ENCODE measurements around the gene SARDH.

The SARDH gene

DNA sequence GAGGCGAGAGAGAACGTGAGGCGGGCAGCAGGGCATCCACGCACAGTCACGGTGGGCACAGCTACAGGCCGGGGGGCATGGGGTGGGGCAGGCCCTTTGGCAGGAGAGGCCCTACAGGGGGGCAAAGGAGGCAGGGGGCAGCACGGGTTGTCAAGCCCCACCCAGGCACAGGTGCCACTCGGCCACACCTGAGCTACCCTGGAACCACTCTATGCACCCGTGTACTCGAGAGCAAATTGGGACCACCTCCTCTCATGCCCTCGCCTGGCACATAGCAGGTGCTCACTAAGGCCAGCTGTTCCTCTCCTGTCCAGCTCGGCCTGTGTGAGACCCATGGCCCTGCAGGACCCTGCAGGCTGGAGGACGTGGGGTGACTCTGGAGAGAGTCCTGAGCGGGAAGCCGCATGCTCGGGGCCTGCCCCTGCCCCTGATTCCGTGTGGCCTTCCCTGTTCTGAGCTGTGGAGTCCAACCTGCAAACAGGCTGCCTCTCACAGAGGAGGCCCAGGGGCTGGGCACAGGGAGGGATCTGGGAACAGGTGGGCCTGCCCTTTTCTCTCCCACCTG is 31.4 kb upstream of the SARDH start:
- ChIA-PET CTCF (interaction anchor here (2.3 to 8.2 kb wide), 3 partner anchors 12 to 226 kb away, joined by 7 to 66 read pairs (median 14); no protein-coding TSS in a partner anchor), POLR2A (no interaction called here)
- H3K36me3 ChIP-seq (ENCODE audit: control insufficient read depth in 2 of 2, insufficient read depth in 1 of 2, low read length in 2 of 2) = peaks cover 0 to 48% of the 10 kb centered on the region in 2 experiments; a peak in 1 of 3 replicates

DNA sequence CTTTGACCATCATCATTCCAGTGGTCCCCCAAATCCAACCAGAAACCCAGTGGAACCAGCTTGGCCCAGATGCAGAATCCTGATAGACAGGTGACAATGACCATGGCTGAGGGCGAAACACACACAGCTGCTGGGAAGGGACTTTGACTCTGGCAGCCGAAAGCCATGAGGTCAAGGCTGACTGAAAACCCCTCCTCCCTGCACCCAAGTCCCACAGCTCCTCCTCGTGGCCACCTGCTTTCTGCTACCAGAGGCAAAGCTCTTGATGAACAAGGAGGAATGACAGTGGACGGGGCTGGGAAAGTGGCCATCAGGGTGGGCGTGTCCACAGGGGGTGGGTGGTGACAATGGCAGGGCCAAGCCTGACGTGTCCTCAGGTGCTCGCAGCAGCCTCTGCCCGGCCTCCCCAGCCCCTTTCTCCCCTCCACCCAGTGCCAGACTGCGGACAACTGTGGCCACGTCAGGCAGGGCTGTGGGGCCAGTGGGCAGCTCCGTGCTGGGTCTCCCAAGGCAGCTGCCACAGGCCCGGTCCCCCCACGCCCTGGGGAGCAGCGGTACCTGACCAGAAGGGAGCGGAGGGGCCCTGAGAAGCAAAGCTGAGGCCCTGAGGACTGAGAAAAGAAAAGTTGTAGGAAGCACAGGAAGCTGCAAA is 30.8 kb upstream of the SARDH start:
- POLR2A ChIA-PET = interaction anchor here (0.7 kb wide), 1 partner anchor 13 kb away, joined by 3 read pairs; no protein-coding TSS in a partner anchor
- Histone ChIP-seq H3K9me3 (ENCODE audit: control insufficient read depth, insufficient read depth, low read depth, low read length) (no peaks in the 10 kb centered on the region), H3K4me1 (ENCODE audit: control insufficient read depth, insufficient read depth, low read length) (no peaks in the 10 kb centered on the region), H3K36me3 (ENCODE audit: control insufficient read depth in 2 of 2, insufficient read depth in 1 of 2, low read length in 2 of 2) (peaks cover 0 to 43% of the 10 kb centered on the region in 2 experiments; a peak in 1 of 3 replicates), H3K27ac (ENCODE audit: extremely low read depth, low read depth, low read length) (no peak overlapping the region), H3K4me3 (ENCODE audit: low read depth, low read length) (no peak overlapping the region)
- CTCF ChIA-PET = interaction anchor here (4.1 to 8.2 kb wide), 2 partner anchors 13 to 26 kb away, joined by 14 to 66 read pairs; no protein-coding TSS in a partner anchor
- TF ChIP-seq MZF1 (tag by site-specific recombination; IDR thresholded peaks at IDR 0.05; ENCODE audit: borderline replicate concordance) = no peak
- TF ChIP-seq ZNF366 (tag by site-specific recombination; conservative IDR thresholded peaks at IDR 0.05) = no peak
- no peak for TF ChIP-seq KLF1 (tag by site-specific recombination; IDR thresholded peaks at IDR 0.05)
- no peak for TF ChIP-seq ZNF654 (tag by site-specific recombination; IDR thresholded peaks at IDR 0.05; ENCODE audit: low read depth)
- no peak for TF ChIP-seq ZSCAN16 (tag by site-specific recombination; IDR thresholded peaks at IDR 0.05)
- TF ChIP-seq ZNF362 (tag by site-specific recombination; IDR thresholded peaks at IDR 0.05) = no peak
- TF ChIP-seq ZNF433 (tag by site-specific recombination; IDR thresholded peaks at IDR 0.05; ENCODE audit: low read depth) = no peak
- no peak for TF ChIP-seq ZNF423 (tag by site-specific recombination; IDR thresholded peaks at IDR 0.05)

More for the DNA sequence above, 31.4 kb upstream of the SARDH start:
- Histone ChIP-seq H3K27ac (ENCODE audit: extremely low read depth, low read depth, low read length) (no peak overlapping the region), H3K4me3 (ENCODE audit: low read depth, low read length) (no peak overlapping the region), H3K9me3 (ENCODE audit: control insufficient read depth, insufficient read depth, low read depth, low read length) (no peaks in the 10 kb centered on the region), H3K4me1 (ENCODE audit: control insufficient read depth, insufficient read depth, low read length) (no peaks in the 10 kb centered on the region)
- TF ChIP-seq ZNF19 (tag by site-specific recombination; IDR thresholded peaks at IDR 0.05; ENCODE audit: low read depth) = no peak
- TF ChIP-seq ZNF596 (tag by site-specific recombination; IDR thresholded peaks at IDR 0.05) = no peak
- no peak for TF ChIP-seq ZNF621 (tag by site-specific recombination; IDR thresholded peaks at IDR 0.05)
- no peak for TF ChIP-seq ZFP41 (tag by site-specific recombination; IDR thresholded peaks at IDR 0.05; ENCODE audit: borderline replicate concordance)
- TF ChIP-seq ZNF404 (tag by site-specific recombination; IDR thresholded peaks at IDR 0.05) = no peak
- no peak for TF ChIP-seq IKZF3 (tag by site-specific recombination; IDR thresholded peaks at IDR 0.05)
- TF ChIP-seq, protein P1, sequence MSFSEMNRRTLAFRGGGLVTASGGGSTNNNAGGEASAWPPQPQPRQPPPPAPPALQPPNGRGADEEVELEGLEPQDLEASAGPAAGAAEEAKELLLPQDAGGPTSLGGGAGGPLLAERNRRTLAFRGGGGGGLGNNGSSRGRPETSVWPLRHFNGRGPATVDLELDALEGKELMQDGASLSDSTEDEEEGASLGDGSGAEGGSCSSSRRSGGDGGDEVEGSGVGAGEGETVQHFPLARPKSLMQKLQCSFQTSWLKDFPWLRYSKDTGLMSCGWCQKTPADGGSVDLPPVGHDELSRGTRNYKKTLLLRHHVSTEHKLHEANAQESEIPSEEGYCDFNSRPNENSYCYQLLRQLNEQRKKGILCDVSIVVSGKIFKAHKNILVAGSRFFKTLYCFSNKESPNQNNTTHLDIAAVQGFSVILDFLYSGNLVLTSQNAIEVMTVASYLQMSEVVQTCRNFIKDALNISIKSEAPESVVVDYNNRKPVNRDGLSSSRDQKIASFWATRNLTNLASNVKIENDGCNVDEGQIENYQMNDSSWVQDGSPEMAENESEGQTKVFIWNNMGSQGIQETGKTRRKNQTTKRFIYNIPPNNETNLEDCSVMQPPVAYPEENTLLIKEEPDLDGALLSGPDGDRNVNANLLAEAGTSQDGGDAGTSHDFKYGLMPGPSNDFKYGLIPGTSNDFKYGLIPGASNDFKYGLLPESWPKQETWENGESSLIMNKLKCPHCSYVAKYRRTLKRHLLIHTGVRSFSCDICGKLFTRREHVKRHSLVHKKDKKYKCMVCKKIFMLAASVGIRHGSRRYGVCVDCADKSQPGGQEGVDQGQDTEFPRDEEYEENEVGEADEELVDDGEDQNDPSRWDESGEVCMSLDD (tag by site-specific recombination; IDR thresholded peaks at IDR 0.05) = no peak
- no peak for TF ChIP-seq ZNF175 (tag by site-specific recombination; IDR thresholded peaks at IDR 0.05)
- TF ChIP-seq ZNF138 (tag by site-specific recombination; IDR thresholded peaks at IDR 0.05; ENCODE audit: borderline replicate concordance) = no peak
- TF ChIP-seq, protein P2, sequence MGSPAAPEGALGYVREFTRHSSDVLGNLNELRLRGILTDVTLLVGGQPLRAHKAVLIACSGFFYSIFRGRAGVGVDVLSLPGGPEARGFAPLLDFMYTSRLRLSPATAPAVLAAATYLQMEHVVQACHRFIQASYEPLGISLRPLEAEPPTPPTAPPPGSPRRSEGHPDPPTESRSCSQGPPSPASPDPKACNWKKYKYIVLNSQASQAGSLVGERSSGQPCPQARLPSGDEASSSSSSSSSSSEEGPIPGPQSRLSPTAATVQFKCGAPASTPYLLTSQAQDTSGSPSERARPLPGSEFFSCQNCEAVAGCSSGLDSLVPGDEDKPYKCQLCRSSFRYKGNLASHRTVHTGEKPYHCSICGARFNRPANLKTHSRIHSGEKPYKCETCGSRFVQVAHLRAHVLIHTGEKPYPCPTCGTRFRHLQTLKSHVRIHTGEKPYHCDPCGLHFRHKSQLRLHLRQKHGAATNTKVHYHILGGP (tag by site-specific recombination; IDR thresholded peaks at IDR 0.05) = no peak
- no peak for TF ChIP-seq ZNF146 (tag by site-specific recombination; IDR thresholded peaks at IDR 0.05)
- TF ChIP-seq ZNF600 (tag by site-specific recombination; IDR thresholded peaks at IDR 0.05) = no peak
- no peak for TF ChIP-seq ZNF114 (tag by site-specific recombination; IDR thresholded peaks at IDR 0.05)
- no peak for TF ChIP-seq ZNF544 (tag by site-specific recombination; IDR thresholded peaks at IDR 0.05)
- no peak for TF ChIP-seq ZNF426 (tag by site-specific recombination; IDR thresholded peaks at IDR 0.05)
- no peak for TF ChIP-seq ZBTB21 (tag by site-specific recombination; IDR thresholded peaks at IDR 0.05)
- no peak for TF ChIP-seq ZEB2 (tag by site-specific recombination; IDR thresholded peaks at IDR 0.05)
- no peak for TF ChIP-seq ZNF776 (tag by site-specific recombination; IDR thresholded peaks at IDR 0.05; ENCODE audit: borderline replicate concordance)
- no peak for TF ChIP-seq YY2 (tag by site-specific recombination; IDR thresholded peaks at IDR 0.05)
- TF ChIP-seq GFI1B (tag by site-specific recombination; IDR thresholded peaks at IDR 0.05) = no peak

Data from HEK293 (cell line).